ENCODE data around the gene CARF. TPM values are rescaled to one million over a fixed set of nuclear protein-coding genes. Genes with fewer than 3 reads are reported as not detected.
"Not testable (repeated sequence)": the region's sequence is repeated elsewhere in the genome, so short reads cannot be mapped to it uniquely, and the experiment has no call there.

The CARF gene
- total and polyA plus RNA-seq, 2 donors = 5.0 to 28.5 TPM

- Histone ChIP-seq H3K4me3 (ENCODE audit: low read depth, low read length) (no peak overlapping the region), H3K4me1 (ENCODE audit: insufficient read depth) (no peaks in the 10 kb centered on the region), H3K36me3 (ENCODE audit: insufficient read depth) (no peaks in the 10 kb centered on the region), H3K27ac (ENCODE audit: low read depth) (no peak overlapping the region)
- WGBS = 93% methylated on average over 6 of the region's 6 CpGs
- DNase-seq (ENCODE audit: extremely low spot score) = no peak
Observed at GRCh38 chr2:202960524-202960923, 48.4 kb downstream of the CARF start.

DNA sequence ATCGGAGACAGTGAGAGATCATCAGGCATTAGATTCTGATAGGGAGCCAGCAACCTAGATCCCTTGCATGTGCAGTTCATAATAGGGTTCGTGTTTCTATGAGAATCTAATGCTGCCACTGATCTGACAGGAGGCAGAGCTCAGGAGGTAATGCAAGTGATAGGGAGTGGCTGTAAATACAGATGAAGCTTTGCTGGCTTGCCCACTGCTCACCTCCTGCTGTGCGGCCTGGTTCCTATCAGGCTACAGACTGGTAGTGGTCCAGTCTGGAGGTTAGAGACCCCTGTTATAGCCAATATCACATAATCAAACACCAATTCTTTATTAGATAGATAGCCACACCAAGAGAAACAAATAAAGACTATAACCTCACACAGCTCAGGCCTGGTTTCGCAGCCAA, 51.6 kb downstream of the CARF start:
- Histone ChIP-seq H3K4me1 (ENCODE audit: insufficient read depth) (no peaks in the 10 kb centered on the region), H3K27ac (ENCODE audit: low read depth) (no peak overlapping the region), H3K4me3 (ENCODE audit: low read depth, low read length) (no peak overlapping the region), H3K36me3 (ENCODE audit: insufficient read depth) (no peaks in the 10 kb centered on the region)
- no peak for DNase-seq (ENCODE audit: extremely low spot score)
- WGBS = 91% methylated on average over 4 of the region's 4 CpGs

DNA sequence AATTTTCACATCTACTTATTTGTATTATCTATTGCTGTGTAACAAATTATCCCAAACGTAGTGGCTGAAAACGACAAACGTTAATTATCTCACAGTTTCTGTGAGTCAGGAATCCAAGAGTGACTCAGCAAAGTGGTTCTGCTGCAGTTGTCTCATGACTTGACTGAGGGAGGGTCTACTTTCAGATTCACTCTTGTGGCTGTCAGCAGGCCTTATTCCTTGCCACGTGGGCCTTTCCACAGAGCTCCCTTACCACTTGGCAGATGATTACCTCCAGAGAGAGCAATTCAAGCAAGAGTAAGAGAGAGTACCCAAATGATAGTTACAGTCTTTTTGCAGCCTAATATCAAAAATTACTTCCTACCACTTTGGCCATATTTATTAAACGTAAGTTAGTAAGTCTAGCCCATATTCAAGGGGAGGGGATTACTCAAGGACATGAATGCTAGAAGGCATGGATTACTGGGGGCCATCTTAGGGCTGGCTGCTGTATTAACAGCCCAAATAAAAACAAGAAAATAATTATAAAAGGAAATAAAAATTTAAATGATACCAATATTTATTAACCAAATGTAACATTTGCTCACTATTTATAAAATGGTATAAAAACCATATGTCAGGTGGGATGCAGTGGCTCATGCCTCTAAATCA, 53.9 kb downstream of the CARF start:
- Histone ChIP-seq H3K36me3 (ENCODE audit: insufficient read depth) (no peaks in the 10 kb centered on the region), H3K27ac (ENCODE audit: low read depth) (no peak overlapping the region), H3K4me1 (ENCODE audit: insufficient read depth) (no peaks in the 10 kb centered on the region), H3K4me3 (ENCODE audit: low read depth, low read length) (no peak overlapping the region)
- WGBS = 69% methylated on average over 5 of the region's 5 CpGs
- DNase-seq (ENCODE audit: extremely low spot score) = no peak

DNA sequence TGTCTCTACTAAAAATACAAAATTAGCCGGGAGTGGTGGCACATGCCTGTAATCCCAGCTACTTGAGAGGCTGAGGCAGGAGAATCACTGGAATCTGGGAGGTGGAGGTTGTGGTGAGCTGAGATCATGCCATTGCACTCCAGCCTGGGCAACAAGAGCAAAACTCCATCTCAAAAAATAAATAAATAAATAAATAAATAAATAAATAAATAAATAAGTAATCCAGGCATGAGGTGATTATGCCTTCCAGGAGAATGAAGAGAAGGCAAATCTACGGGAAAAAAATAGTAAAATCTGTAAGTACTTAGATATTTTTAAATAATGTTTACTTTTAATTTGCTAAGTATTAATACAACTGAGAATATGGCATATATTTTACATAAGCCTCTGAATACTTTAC, 57.3 kb downstream of the CARF start:
- H3K27ac ChIP-seq (ENCODE audit: low read depth); H3K4me3 ChIP-seq (ENCODE audit: low read depth, low read length); H3K4me1 ChIP-seq (ENCODE audit: insufficient read depth); DNase-seq (ENCODE audit: extremely low spot score); H3K36me3 ChIP-seq (ENCODE audit: insufficient read depth): not testable (repeated sequence)
- WGBS = 49% methylated on average over 2 of the region's 2 CpGs

GRCh38 chr2:202976809-202977208, 64.7 kb downstream of the CARF start:
- H3K27ac ChIP-seq (ENCODE audit: low read depth) = no peak overlapping the region
- H3K4me3 ChIP-seq (ENCODE audit: low read depth, low read length) = no peak overlapping the region
- DNase-seq (ENCODE audit: extremely low spot score) = no peak
- no peaks in the 10 kb centered on the region for H3K36me3 ChIP-seq (ENCODE audit: insufficient read depth)
- no peaks in the 10 kb centered on the region for H3K4me1 ChIP-seq (ENCODE audit: insufficient read depth)
- WGBS = 91% methylated on average over 3 of the region's 3 CpGs

DNA sequence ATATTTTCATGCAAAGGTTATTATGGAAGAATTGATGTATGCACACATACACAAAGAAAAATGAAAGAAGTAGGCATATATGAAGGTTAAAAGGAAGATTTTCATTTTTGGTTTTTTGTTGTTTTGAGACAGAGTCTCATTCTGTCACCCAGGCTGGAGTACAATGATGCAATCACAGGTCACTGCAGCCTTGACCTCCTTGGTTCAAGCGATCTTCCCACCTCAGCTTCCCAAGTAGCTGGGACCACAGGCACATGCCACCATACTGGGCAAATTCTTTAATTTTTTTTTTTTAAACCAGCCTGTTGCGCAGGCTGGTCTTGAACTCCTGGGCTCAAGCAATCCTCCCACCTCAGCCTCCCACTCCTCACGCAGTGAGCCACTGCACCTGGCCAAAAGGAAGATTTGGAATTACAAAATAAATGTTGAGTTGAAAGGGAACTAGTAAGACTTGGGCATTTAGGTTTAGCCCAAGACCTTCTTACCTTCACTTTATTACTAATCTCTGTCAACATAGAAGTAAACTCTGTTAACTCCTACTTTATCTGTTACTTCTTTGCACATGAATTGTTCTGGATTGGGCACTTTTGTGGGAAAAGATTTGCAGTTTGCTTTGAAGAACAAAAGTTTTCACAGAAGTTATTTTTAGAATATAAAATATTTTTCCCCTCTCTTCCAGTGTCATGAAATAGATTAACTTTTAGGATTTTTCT, 70.9 kb downstream of the CARF start:
- H3K36me3 ChIP-seq (ENCODE audit: insufficient read depth) = no peaks in the 10 kb centered on the region
- no peak for DNase-seq (ENCODE audit: extremely low spot score)
- H3K4me3 ChIP-seq (ENCODE audit: low read depth, low read length) = no peak overlapping the region
- H3K4me1 ChIP-seq (ENCODE audit: insufficient read depth) = no peaks in the 10 kb centered on the region
- 94% methylated on average over 3 of the region's 3 CpGs for WGBS
- no peak overlapping the region for H3K27ac ChIP-seq (ENCODE audit: low read depth)

GRCh38 chr2:202989749-202990148, 77.7 kb downstream of the CARF start:
- no peak for DNase-seq (ENCODE audit: extremely low spot score)
- no peaks in the 10 kb centered on the region for H3K36me3 ChIP-seq (ENCODE audit: insufficient read depth)
- H3K4me1 ChIP-seq (ENCODE audit: insufficient read depth) = no peaks in the 10 kb centered on the region
- H3K27ac ChIP-seq (ENCODE audit: low read depth) = no peak overlapping the region
- 99% methylated on average over 1 of the region's 1 CpG for WGBS
- no peak overlapping the region for H3K4me3 ChIP-seq (ENCODE audit: low read depth, low read length)

DNA sequence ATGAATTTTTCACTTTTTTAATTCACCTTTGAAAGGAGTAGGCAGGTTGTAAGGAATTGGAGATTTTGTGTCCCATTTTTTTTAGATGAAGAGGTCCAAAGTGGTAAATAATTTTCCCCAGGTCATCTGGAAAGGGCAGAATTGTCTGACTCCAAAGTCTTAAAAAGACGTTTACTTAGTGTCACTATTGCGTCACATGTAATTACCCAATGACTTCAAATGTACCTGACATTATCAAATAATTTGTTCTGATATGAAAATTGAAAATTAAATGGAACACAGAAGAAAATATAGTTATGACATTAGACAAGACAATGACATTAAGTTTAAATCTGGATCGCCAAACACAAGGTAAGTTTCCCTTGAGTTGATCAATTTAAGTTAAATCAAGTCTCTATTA, 78.4 kb downstream of the CARF start:
- no peak overlapping the region for H3K27ac ChIP-seq (ENCODE audit: low read depth)
- H3K4me3 ChIP-seq (ENCODE audit: low read depth, low read length) = no peak overlapping the region
- no peaks in the 10 kb centered on the region for H3K4me1 ChIP-seq (ENCODE audit: insufficient read depth)
- 94% methylated on average over 3 of the region's 3 CpGs for WGBS
- no peak for DNase-seq (ENCODE audit: extremely low spot score)
- no peaks in the 10 kb centered on the region for H3K36me3 ChIP-seq (ENCODE audit: insufficient read depth)

GRCh38 chr2:202997113-202997512, 85.0 kb downstream of the CARF start:
- H3K4me1 ChIP-seq (ENCODE audit: insufficient read depth); H3K27ac ChIP-seq (ENCODE audit: low read depth); H3K36me3 ChIP-seq (ENCODE audit: insufficient read depth); H3K4me3 ChIP-seq (ENCODE audit: low read depth, low read length); DNase-seq (ENCODE audit: extremely low spot score): not testable (repeated sequence)
- WGBS = 72% methylated on average over 3 of the region's 3 CpGs

DNA sequence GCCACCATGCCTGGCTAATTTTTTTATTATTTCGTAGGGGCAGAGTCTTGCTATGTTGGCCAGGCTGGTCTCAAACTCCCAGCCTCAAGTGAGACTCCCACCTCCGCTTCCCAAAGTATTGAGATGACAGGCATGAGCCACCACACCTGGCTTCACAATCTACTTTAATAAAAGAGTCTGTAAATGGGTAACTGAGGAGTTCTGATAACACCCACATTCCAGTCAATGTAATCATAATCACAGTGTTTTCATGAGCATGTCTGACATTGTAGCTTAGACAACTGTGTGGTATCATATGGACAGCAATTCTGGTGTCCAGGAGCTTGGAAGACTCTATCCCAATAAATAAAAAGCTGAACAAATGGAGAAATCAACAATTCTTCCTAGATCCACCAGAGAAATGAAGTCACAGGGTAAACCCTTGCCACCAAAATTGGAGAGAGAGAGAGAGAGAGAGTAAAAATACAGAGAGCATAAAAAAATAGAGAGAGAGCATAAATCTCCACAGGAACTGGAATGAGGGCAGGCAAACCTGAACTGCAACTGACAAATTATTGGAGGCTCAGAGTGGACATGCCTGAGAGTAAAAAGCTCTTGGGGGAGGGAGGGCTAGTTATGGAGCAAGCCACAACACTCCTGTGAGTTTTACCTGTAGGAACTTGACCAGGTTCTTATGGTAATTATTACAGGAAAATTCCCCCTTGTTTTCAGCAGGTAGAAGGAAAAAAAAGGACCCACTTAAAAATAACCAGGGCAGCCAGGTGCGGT, 90.2 kb downstream of the CARF start:
- Histone ChIP-seq H3K4me1 (ENCODE audit: insufficient read depth) (no peaks in the 10 kb centered on the region), H3K36me3 (ENCODE audit: insufficient read depth) (no peaks in the 10 kb centered on the region), H3K27ac (ENCODE audit: low read depth) (no peak overlapping the region), H3K4me3 (ENCODE audit: low read depth, low read length) (no peak overlapping the region)
- WGBS = 82% methylated on average over 3 of the region's 3 CpGs
- peak; percentile 64 for DNase-seq (ENCODE audit: extremely low spot score)

DNA sequence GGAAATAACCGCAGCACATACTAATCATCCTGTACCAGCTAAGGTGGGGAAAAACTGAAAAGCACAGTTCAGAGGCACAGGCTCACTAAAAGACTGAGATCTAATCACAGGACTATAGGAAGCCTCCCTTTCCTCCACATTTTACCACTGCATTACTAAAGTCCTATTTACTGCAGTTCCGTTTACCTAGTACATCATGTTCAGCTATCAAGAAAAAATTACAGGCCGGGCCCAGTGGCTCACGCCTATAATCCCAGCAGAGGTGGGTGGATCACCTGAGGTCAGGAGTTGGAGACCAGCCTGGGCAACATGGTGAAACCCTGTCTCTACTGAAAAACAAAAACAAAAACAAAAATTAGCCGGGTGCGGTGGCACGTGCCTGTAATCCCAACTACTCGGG, 91.6 kb downstream of the CARF start:
- Histone ChIP-seq H3K4me3 (ENCODE audit: low read depth, low read length) (no peak overlapping the region), H3K4me1 (ENCODE audit: insufficient read depth) (no peaks in the 10 kb centered on the region), H3K27ac (ENCODE audit: low read depth) (no peak overlapping the region), H3K36me3 (ENCODE audit: insufficient read depth) (no peaks in the 10 kb centered on the region)
- 91% methylated on average over 8 of the region's 8 CpGs for WGBS
- DNase-seq (ENCODE audit: extremely low spot score) = no peak

GRCh38 chr2:203014456-203015199, 102.6 kb downstream of the CARF start, which contains the start of gene NBEAL1:
NBEAL1 (plus strand) TSS chr2:203014875; CDS start chr2:203016385, 1,510 bp downstream.
- WGBS = under 1% methylated on average over 59 of the region's 59 CpGs
- Histone ChIP-seq H3K4me1 (ENCODE audit: insufficient read depth) (no peaks in the 10 kb centered on the region), H3K36me3 (ENCODE audit: insufficient read depth) (no peaks in the 10 kb centered on the region), H3K4me3 (ENCODE audit: low read depth, low read length) (peak within 1 kb of the TSS; percentile 78), H3K27ac (ENCODE audit: low read depth) (peak within 1 kb of the TSS; percentile 98)
- DNase-seq (ENCODE audit: extremely low spot score) = peak; percentile 96

GRCh38 chr2:203016716-203017115, 104.6 kb downstream of the CARF start:
- Histone ChIP-seq H3K27ac (ENCODE audit: low read depth) (no peak overlapping the region), H3K4me1 (ENCODE audit: insufficient read depth) (no peaks in the 10 kb centered on the region), H3K36me3 (ENCODE audit: insufficient read depth) (no peaks in the 10 kb centered on the region), H3K4me3 (ENCODE audit: low read depth, low read length) (no peak overlapping the region)
- 57% methylated on average over 3 of the region's 3 CpGs for WGBS
- DNase-seq (ENCODE audit: extremely low spot score) = no peak

Data from urinary bladder (tissue), 4 donors.